ENCODE measurements around the gene PGLYRP2.

DNA sequence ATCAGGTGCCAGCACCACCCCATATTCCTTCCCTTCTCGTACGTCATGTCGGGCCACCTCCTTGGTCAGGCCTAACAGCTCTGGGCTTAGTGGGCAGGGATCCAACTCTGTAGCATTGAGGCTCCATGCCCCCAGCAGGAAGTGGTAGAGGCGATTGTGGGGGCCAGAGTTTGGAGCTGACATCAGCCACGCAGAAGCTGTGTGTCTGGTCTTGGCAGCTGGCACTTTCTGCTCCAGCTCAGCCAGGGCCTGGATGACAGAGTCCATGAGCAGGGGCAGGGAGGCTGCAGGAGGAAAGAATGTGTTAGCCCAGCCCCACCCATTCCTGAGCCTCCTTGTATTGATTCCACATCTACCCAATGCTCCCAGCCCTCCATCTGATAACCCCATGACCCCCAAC, 3.0 kb downstream of the PGLYRP2 start:
- TF ChIP-seq POLR2A (IDR thresholded peaks at IDR 0.05): no peak
- TF ChIP-seq, protein P1, sequence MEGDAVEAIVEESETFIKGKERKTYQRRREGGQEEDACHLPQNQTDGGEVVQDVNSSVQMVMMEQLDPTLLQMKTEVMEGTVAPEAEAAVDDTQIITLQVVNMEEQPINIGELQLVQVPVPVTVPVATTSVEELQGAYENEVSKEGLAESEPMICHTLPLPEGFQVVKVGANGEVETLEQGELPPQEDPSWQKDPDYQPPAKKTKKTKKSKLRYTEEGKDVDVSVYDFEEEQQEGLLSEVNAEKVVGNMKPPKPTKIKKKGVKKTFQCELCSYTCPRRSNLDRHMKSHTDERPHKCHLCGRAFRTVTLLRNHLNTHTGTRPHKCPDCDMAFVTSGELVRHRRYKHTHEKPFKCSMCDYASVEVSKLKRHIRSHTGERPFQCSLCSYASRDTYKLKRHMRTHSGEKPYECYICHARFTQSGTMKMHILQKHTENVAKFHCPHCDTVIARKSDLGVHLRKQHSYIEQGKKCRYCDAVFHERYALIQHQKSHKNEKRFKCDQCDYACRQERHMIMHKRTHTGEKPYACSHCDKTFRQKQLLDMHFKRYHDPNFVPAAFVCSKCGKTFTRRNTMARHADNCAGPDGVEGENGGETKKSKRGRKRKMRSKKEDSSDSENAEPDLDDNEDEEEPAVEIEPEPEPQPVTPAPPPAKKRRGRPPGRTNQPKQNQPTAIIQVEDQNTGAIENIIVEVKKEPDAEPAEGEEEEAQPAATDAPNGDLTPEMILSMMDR (IDR thresholded peaks at IDR 0.05): no peak
- TF ChIP-seq EP300 (IDR thresholded peaks at IDR 0.05): no peak

Data from sigmoid colon (tissue), 4 donors.